AG09319 (cell line): ENCODE measurements around the gene KCNG2.

Experiments
- DNase-seq: peaks from one replicate; pipeline ENCODE4 v3.0.0-alpha.2; 2010; ENCODE audit warnings: low read depth; ENCODE audit errors: extremely low read depth
- TF ChIP-seq, protein P1 (sequence below): IDR thresholded peaks from 2 replicates; pipeline ENCODE4 v1.5.1; 2011; ENCODE audit warnings: low read depth, mild to moderate bottlenecking, inconsistent platforms, low read length, moderate library complexity

The KCNG2 gene

DNA sequence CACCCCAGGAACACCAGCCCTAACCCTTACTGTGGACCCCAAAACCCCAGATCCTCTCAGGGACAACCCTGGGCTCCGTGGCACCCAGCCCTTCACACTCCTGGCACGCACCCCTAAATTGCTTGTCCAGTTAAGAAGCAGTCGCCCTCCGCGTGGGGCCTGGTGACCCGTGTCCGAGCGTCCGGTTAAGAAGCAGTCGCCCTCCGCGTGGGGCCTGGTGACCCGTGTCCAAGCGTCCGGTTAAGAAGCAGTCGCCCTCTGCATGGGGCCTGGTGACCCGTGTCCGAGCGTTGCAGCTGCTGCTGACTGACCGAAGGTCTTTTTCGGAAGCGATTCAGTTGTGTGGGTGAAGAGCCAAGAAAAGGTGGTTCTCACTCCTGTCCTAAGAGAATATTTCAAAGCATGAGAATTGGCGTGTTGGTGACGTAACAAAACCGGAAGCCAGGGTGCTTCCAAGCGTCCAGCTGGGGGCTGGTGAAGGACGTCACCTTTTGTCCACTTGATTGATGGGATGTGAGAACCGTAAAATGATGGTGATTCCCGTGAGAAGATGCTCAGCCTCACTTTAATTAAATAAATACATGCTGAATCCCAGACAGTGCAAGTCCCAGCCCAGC lies 70.5 kb downstream of the KCNG2 start:
- DNase-seq = no peak
- TF ChIP-seq, protein P1, sequence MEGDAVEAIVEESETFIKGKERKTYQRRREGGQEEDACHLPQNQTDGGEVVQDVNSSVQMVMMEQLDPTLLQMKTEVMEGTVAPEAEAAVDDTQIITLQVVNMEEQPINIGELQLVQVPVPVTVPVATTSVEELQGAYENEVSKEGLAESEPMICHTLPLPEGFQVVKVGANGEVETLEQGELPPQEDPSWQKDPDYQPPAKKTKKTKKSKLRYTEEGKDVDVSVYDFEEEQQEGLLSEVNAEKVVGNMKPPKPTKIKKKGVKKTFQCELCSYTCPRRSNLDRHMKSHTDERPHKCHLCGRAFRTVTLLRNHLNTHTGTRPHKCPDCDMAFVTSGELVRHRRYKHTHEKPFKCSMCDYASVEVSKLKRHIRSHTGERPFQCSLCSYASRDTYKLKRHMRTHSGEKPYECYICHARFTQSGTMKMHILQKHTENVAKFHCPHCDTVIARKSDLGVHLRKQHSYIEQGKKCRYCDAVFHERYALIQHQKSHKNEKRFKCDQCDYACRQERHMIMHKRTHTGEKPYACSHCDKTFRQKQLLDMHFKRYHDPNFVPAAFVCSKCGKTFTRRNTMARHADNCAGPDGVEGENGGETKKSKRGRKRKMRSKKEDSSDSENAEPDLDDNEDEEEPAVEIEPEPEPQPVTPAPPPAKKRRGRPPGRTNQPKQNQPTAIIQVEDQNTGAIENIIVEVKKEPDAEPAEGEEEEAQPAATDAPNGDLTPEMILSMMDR = no peak

DNA sequence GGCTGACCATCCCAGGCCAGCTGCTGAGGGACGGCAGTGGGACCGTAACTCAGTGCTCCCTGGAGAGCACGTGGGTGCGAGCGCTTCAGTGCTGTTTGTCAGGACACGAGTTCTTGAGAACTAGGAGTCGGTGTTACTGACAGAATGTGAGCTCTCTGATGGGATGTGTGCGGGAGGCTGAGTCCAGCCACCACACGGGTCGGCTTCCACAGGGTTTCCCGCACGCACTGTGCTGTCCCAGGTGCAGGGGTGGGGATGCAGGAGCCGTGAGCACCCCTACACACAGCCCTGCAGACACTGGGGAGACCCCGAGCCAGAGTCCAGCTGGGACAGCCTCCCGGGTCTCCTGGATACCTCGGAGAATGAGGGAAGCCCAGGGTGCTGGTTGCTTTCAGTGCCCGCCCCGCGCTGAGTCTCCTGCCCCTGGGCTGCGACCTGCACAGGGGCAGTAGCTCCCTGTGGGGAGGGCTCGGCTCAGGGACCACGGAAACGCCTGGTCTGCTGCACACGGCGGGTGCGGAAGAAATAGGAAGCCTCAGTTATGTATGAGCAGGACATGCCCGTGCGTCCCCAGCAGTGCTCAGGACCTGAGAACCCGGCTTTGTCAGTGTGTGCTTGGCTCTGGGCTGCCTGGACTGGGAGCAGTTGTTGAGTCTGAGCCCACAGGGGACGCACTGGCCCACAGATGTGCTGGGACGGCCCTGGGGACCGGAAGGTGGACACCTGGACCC lies 71.2 kb downstream of the KCNG2 start:
- TF ChIP-seq, protein P1 = no peak
- DNase-seq = no peak

DNA sequence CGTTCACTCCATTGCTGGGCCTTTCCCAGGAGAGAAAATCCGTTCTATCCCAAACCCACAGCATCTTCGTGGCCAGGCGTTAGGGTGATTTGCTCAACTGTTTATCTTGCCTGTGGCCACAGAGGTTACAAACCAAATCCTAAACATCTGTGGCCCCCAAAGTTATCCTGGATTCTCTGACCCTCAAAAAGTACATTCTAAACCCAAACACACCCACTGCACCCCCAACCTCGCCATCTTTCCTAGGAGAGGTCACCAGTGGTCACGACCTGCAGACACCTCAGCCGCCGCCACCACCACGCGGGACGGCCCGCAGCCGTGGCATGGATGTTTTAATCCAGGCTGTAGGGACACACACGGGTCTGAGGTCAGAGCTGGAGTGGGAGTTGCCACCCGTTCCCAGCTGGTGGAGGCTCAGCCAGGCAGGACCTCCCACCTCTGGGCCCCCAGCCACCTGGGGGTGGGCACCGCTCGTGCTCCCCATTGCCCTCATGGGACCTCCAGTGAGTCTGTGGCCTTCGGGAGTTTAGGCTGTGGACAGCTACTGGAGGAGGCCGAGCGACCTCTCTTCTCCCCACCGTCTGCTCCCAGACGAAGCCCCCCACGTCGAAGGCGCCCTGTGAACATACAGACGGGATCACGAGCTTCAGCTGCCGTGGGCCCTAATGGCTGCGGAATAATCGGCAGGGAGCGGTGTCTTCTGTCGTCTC lies 72.0 kb downstream of the KCNG2 start:
- TF ChIP-seq, protein P1 = no peak
- no peak for DNase-seq

DNA sequence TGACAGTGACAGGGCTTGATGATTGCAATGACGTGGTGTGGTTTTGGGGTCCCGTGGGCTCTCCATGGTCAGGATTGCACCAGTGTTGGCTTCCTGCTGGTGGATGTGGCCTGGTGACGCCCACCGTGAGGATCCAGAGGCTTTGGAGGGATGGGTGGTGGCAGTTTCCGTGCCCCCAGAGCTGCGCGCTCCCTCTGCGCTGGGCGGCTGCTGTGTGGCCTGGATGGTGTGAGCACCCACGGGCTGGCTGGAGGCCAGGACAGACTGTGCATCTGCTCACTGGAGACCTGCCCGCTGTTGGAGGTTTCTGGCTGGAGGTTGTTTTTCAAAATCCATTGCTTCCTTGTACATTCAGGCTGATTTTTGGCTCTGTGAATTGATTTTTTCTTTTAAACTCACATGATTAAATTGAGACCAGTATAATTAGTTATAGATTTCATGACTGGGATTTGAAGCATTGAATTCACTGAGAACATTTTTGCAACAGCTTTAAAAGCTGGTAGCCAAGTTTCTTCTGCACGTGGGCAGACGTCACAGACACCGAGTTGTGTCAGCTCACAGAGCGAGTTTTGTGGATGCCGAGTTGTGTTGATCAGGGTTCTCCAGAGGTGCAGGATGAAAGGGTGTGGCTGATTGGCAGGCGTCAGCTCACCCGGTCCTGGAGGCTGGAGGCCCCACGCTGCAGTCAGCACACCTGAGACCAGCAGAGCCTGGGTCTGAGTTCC lies 72.7 kb downstream of the KCNG2 start:
- TF ChIP-seq, protein P1 = no peak
- no peak for DNase-seq

DNA sequence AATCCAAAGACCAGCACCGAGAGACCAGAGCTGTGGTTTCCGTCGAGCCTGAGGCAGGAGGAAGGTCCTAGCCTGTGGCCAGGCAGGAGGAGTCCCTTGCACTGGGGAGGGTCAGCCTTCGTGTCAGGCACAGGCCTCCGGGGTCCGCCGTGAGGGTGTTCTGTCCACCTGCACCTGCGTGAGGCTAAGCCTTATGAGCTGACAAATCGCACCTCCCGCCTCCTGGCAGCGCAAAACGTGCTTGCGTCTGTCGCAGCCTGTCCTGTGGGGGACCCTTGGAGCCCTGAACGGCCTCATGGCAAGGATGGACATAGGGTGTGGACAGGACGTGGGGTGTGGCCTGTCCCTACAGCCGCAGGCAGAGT lies 73.3 kb downstream of the KCNG2 start:
- no peak for DNase-seq
- TF ChIP-seq, protein P1 = no peak

DNA sequence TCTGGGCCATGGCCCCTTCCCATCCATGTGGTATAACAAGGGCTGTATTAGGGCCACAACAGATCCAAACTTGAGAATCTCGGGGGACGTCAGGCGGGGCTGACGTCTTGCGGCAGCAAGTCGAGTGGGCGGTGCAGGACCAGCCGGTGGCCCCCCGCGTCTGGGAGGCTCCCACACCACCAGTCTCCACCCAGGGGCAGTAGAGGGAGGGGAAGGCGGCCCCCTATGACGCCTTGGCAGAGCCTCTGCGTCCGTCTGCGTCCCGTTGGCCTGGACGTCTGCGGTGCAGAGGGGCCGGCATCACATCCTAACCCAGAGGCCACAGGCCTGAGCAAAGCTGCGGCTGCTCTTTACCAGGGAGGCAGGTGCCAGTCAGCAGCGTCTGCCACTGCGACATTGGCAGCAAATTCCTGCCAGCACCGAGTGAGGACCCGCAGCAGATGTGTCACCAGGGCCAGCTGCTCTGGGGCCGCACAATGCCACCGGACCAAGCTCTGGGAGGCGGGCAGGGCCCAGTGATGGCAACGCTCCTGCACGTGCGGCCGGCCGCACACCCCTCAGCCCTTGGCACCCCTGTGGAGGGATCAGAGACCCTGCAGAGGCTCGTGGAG lies 73.8 kb downstream of the KCNG2 start:
- no peak for DNase-seq
- TF ChIP-seq, protein P1 = no peak
